HT-29 (cell line): ENCODE measurements around the gene UPF1. TPM values are rescaled to one million over a fixed set of nuclear protein-coding genes. Genes with fewer than 3 reads are reported as not detected.

ENCODE experiments used
- DNase-seq: peaks from one replicate; pipeline ENCODE4 v3.0.0-alpha.2; 2015; ENCODE audit warnings: low spot score
- total RNA-seq: library from RNA; depleted of rRNA; stranded (reverse); fragments of >200 nt; shearing (Covaris generic); gene quantifications from 2 replicates; pipeline ENCODE4 v1.2.3, GENCODE V29; 2014

Gene UPF1
- total RNA-seq, 1 experiment from 2014 or later, result 79.5 TPM

GRCh38 chr19:18840288-18841267, 8.8 kb downstream of the UPF1 start:
- no peak for DNase-seq

- no peak for DNase-seq
Measured at GRCh38 chr19:18841400-18841799, 9.6 kb downstream of the UPF1 start.

DNA sequence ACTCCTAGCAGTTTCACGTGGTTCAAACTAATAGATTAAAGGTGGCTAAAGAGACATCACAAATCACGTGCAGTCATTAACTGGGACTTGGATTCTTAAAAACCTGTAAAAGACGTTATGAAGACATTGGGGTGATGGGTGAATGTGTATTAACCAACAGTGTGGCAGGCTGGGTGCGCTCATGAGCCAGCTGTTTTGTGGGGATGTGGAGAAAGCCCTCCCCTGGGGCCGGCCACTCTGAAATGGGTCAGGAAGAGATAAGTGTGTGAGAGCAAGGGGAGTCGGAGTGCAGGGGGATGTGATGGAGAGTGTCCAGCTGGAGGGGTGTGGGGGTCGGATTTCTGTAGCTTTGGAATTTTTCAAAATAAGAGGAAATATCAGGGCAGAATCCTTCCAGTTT, 10.4 kb downstream of the UPF1 start:
- DNase-seq, result no peak

DNA sequence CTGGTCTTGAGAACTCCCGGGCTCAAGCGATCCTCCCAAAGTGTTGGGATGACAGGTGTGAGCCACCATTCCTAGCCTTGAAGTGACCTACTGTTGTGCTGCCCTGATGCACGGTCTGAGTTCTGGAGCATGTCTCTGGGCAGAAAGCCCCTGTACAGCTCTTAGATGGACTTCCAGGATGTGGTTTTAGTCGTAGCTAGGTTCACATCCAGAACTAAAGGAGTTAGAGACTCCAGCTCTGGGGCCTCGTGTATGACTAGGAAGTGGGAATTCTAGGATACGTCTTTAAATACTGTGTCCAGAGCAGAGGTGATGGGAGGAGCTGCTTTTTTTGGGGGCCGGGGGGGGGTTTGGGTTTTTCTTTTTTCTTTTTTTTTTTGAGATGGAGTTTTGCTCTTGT, 12.2 kb downstream of the UPF1 start:
- DNase-seq, result no peak

- no peak for DNase-seq
Measured at GRCh38 chr19:18844806-18845329, 13.1 kb downstream of the UPF1 start.

- DNase-seq, result no peak
Measured at GRCh38 chr19:18845961-18846360, 14.2 kb downstream of the UPF1 start.

DNA sequence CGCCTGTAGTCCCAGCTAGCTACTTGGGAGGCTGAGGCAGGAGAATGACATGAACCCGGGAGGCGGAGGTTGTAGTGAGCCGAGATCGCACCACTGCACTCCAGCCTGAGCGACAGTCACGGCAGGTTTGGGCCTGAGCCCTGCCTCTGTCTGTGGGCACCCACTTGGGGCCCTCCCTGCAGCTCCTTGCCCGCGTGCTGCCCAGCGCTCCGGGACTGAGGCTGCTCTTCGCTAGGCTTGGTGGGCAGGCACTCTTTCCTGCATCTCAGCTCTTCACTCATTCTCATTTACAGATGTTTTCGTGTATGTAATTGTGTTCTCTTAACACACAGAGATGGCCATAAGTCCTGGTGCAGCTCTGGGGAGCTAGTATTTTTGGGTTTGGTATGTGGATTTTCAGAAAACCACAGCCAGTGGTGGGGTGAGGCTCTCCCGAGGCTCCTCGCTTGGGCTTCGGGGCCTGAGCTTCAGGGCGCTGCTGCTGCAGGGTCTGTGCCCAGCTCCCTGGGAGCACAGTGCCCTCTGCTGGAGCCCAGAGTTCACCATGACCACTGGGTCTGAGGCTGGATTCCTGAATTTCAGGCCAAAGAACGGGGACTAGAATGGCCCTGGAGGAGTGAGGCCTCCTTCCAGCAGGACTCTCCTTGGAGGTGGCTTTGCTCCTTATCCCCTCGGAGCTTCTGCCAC, 15.2 kb downstream of the UPF1 start:
- peak; percentile 67 for DNase-seq

- DNase-seq, result no peak
Measured at GRCh38 chr19:18847549-18848463, 16.0 kb downstream of the UPF1 start.

DNA sequence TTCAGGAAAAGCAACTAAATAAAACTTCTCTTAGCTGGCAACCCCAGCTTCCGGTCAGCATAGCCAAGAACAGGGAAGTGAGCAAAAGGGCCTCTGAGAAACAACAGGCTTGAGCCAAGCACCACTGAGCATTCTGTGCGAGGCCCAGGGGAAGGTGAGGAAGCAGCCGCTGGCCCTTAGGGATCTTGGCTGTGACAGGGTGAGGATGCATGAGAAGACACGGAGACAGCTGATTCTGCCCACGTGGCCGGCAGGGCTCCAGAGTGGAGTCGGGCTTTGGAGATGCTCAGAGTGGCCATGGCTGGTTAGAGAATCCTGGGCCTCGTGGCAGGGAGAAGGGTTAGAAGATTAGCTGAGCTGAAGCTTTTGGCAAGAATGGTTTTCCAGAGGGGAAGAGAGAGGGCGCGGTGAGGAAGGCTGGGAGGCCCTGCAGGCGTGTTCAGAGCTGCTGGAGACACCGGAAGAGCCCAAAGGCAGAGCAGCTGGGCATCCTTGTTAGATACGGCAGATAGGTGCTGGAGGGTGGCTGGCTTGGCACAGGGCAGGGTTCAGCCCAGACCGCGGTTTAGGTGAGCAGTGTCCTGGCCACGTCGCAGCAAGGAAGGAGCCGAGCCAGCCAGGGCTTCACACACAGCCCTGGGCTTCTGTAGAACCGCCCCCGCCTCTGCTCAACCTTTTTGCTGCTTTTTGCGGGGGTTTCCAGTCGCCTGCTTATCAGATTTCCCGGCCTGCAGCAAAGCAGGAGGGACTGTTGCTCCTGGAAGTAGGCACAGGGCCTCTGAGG, 17.3 kb downstream of the UPF1 start:
- DNase-seq, result no peak

- DNase-seq, result no peak
Measured at GRCh38 chr19:18849838-18850400, 18.2 kb downstream of the UPF1 start.

DNA sequence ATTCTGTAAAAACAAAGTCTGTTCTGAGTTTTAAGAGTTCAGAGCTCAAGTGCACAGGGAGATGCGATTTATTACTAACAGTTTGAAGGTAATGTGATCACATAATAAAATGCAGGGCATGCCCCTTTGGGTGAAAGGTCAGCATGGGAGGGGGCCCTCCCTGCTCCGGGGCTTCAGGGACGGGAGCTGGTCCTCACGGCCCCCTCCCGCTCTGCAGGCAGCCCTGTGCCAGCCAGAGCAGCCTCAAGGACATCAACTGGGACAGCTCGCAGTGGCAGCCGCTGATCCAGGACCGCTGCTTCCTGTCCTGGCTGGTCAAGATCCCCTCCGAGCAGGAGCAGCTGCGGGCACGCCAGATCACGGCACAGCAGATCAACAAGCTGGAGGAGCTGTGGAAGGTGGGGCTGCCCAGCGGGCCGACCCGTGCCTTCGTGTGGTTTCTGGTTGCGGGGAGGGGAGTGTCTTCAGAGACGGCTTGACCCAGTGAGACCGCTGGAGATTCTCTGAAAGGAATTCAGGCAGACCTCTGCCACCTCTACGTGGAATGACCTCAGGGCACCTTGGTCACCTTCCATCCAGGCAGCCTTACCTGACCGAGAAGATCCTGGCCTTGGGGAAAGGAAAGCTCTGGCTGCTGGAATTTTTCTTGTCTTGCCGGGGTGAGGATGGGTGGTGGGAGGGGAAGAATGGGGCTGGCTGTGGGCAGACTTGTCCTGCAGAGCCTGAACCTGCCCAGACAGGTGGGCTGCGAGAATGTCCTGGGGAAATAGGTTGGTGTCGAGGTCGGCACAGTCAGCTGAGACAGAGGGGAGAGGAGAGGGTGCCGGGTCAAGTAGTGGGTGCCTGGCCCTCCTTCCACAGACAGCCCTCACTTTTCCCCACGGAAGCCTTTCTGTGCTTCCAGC, 19.0 kb downstream of the UPF1 start:
- no peak for DNase-seq

DNA sequence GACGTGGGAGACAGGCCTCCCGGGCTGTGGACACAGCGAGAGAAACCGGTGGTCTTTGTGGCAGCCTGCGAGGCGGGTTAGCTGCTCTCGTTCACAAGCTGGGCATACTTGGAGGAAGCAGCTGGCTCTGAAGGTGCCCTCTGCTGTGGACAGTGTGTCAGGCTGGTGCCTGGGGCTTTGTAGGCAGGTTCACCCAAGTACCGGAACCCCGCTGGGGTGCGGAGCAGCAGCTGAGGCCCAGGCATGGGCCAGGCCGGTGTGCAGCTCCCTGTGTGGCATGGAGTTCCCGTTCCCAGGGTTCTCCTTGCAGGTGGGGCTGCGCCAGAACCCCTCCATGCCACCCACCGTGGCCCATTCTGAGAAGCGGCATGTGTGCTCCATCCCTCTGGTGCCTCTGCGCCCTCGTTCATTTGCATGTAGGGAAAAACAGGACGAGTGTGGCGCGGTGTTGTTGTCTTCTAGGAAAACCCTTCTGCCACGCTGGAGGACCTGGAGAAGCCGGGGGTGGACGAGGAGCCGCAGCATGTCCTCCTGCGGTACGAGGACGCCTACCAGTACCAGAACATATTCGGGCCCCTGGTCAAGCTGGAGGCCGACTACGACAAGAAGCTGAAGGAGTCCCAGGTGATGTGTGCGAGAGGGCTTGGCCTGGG, 20.0 kb downstream of the UPF1 start:
- DNase-seq, result no peak

DNA sequence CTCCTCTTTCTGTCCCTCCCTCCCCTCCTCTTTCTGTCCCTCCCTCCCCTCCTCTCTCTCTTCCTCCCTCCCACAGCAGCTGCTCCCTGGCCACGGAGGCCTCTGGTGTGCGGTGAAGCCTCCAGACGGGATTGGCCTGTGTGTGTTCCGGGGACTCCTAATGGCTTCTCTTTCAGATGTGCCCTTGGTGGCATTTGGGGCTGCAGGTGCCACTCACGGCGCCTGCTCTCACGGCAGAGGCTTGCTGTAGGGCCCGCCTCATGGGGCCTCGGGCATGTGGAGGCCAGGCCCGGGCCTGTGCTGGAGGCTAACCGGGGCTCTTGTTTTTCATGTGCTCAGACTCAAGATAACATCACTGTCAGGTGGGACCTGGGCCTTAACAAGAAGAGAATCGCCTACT, 20.9 kb downstream of the UPF1 start:
- DNase-seq, result no peak

GRCh38 chr19:18853755-18854427, 22.1 kb downstream of the UPF1 start:
- DNase-seq, result no peak

GRCh38 chr19:18854982-18855381, 23.2 kb downstream of the UPF1 start:
- no peak for DNase-seq

GRCh38 chr19:18855647-18856384, 24.1 kb downstream of the UPF1 start:
- no peak for DNase-seq

GRCh38 chr19:18856385-18857126, 24.8 kb downstream of the UPF1 start:
- DNase-seq, result peak; percentile 16
